ENCODE results near the gene CAPN14. TPM values are rescaled to one million over a fixed set of nuclear protein-coding genes. Genes with fewer than 3 reads are reported as not detected.
"Not testable (repeated sequence)": the region's sequence is repeated elsewhere in the genome, so short reads cannot be mapped to it uniquely, and the experiment has no call there.

CAPN14 gene
- total RNA-seq, 1 donor: under 0.01 TPM

DNA sequence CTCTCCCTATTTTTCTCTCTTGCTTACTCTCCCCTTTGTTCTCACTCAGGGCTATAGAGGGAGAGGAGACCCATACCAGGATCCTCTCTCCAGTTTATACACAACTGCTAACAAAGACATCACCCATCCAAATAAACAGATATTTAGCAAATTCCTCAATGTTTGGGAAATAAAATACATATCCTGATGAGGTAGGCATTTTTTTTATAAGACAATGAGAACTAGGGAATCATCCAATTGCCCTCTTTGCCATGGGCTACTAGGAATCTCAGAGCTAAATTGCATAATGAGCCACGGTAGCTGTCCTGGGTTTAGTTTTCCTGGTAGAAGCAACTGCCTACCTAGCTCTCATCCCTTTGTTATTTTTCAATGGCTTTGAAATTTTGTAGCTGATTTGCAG, 27.1 kb downstream of the CAPN14 start:
- H3K4me3 ChIP-seq (ENCODE audit: low read depth, low read length): no peak overlapping the region
- DNase-seq (ENCODE audit: low read depth): no peak
- TF ChIP-seq, protein P1, sequence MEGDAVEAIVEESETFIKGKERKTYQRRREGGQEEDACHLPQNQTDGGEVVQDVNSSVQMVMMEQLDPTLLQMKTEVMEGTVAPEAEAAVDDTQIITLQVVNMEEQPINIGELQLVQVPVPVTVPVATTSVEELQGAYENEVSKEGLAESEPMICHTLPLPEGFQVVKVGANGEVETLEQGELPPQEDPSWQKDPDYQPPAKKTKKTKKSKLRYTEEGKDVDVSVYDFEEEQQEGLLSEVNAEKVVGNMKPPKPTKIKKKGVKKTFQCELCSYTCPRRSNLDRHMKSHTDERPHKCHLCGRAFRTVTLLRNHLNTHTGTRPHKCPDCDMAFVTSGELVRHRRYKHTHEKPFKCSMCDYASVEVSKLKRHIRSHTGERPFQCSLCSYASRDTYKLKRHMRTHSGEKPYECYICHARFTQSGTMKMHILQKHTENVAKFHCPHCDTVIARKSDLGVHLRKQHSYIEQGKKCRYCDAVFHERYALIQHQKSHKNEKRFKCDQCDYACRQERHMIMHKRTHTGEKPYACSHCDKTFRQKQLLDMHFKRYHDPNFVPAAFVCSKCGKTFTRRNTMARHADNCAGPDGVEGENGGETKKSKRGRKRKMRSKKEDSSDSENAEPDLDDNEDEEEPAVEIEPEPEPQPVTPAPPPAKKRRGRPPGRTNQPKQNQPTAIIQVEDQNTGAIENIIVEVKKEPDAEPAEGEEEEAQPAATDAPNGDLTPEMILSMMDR (IDR thresholded peaks at IDR 0.05; ENCODE audit: insufficient read depth, low read depth, low read length): no peak

DNA sequence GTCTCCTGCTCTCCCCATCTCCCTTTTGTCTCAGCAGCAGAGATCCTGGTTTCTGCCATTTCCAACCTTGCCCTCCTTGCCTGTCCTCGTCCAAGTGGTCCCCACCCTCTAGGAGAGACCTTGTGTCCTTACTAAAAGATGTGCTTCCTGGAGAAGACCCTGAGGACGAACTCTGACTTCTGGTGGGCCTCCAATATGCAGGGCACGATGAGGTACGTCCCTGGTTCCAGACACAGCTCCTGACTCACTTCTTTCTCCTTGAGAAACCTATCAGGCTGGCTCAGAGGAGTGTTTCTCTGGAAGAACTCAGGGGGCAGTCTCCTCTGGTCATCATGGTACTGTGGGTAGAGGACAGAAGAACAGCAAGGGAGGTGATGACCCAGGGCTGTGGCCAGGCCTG, 28.2 kb downstream of the CAPN14 start:
- TF ChIP-seq, protein P1 (IDR thresholded peaks at IDR 0.05; ENCODE audit: insufficient read depth, low read depth, low read length): no peak
- no peak overlapping the region for H3K4me3 ChIP-seq (ENCODE audit: low read depth, low read length)
- no peak for DNase-seq (ENCODE audit: low read depth)

DNA sequence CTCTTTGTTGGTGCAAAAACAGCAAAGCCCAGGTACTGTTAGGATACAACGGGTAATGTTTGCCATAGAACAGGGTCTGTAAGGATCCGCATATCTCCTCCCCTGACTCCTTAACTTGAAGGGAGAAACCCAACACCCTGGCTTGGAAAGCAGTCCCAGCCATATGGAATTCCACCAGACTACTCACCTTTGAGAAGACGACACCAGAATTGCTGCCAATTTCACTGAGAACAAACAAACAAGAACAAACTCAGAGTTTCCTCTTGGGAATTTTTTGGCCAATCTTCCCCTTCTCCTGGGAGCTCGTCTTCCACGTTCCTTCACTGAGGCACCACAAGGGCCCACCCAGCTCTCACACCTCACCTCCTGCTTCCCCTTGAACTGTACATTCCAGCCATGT, 29.2 kb downstream of the CAPN14 start:
- no peak overlapping the region for H3K4me3 ChIP-seq (ENCODE audit: low read depth, low read length)
- TF ChIP-seq, protein P1 (IDR thresholded peaks at IDR 0.05; ENCODE audit: insufficient read depth, low read depth, low read length): no peak
- DNase-seq (ENCODE audit: low read depth): no peak

DNA sequence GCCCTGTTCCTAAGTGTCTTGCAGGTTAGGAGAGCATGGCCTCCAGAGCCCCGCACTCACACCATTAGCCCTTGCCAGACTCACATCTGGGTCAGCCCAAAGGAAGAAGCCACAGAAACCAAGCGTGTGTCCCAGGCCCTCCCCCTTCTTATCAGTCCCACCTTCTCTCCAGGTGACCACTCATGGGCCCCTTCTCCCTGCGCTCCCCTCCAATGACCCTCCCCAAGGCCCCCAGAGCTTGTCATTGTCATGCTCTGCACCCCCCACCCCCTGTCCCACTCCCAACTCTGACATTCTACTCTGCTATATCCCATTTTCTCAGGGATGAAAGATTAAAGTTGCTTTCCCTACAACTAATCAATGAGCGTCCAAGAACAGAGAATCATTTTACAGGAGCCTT, 30.1 kb downstream of the CAPN14 start:
- no peak for DNase-seq (ENCODE audit: low read depth)
- no peak overlapping the region for H3K4me3 ChIP-seq (ENCODE audit: low read depth, low read length)
- TF ChIP-seq, protein P1 (IDR thresholded peaks at IDR 0.05; ENCODE audit: insufficient read depth, low read depth, low read length): no peak

DNA sequence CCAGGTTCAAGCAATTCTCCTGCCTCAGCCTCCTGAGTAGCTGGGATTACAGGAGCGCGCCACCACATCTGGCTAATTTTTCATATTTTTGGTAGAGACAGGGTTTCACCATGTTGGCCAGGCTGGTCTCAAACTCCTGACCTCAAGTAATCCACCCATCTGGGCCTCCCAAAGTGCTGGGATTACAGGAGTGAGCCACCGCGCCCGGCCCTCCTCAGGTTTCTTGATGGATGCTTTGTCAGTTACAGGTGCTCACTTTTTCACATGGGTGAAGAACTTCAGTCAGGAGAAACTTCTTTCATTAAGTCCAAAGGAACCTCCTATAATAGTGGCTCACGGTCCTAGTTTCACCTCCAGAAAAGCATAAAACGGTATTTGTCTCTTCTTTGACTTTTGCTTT, 33.3 kb downstream of the CAPN14 start:
- DNase-seq (ENCODE audit: low read depth): not testable (repeated sequence)

DNA sequence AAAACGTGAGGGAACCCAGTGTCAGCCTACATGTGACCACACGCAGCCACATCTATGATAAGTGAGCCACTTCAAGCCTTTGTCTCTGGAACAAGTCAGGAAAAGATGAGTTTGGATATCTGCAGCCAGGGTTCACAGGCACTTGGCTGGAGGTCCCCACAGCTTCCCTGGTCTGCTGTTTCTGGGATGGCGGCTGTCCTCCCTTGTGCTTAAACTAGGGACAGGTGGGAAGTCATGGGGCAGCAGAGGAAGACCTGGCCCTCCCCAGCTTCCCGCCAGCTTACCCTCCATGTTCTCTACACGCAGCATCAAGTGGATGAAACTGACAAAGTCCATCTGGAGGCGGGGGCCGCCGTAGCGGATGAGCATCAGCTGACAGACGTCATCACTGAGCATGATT, 40.6 kb downstream of the CAPN14 start:
- TF ChIP-seq, protein P1 (IDR thresholded peaks at IDR 0.05; ENCODE audit: insufficient read depth, low read depth, low read length): no peak

More for the DNA sequence above, 33.3 kb downstream of the CAPN14 start:
- H3K4me3 ChIP-seq (ENCODE audit: low read depth, low read length): not testable (repeated sequence)

DNA sequence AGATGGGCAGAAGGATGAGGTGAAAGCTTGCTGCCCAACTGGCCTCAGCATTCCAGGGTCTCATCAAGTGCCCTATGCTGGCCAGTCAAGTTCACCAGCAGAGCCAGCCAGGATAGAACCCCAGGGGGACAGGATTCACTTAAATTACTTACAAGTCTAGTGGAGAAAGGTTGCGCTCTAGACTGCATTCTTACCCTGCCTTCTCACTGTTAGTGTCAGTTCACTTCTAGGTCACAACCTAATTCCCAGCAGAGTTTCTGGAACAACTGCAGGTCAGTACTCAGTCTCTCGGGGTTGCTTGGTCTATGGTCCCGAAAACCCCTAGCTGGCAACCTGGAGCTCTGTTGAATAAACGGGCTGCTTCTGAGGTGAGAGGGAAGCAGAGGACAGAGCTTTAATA, 46.2 kb downstream of the CAPN14 start:
- no peak overlapping the region for H3K4me3 ChIP-seq (ENCODE audit: low read depth, low read length)
- TF ChIP-seq, protein P1 (IDR thresholded peaks at IDR 0.05; ENCODE audit: insufficient read depth, low read depth, low read length): no peak
- no peak for DNase-seq (ENCODE audit: low read depth)

More for the DNA sequence above, 40.6 kb downstream of the CAPN14 start:
- H3K4me3 ChIP-seq (ENCODE audit: low read depth, low read length): no peak overlapping the region
- no peak for DNase-seq (ENCODE audit: low read depth)
